ENCODE data around the gene AREG. TPM values are rescaled to one million over a fixed set of nuclear protein-coding genes. Genes with fewer than 3 reads are reported as not detected.

The AREG gene
- total RNA-seq, 1 experiment from 2014 or later = 4.5 TPM

DNA sequence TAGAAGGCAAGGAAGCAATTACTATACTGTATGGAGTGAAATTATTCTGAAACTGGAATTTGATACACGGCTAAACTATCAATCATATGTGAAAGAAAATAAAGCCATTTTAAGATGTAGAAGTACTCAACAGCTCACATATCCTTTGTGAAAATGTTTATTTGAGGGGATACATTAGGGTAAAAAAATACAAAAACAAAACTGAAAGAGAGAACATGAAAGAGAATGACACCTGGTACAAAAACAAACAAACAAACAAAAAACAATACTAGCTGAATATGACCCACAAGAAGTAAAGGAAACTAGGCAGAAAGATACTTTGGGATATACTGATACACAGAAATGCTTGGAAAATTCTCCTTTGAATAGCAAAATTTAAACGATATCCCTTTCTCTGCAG, 20.8 kb upstream of the AREG start:
- no peaks in the 10 kb centered on the region for H3K9me2 ChIP-seq (ENCODE audit: insufficient read depth)
- no peak for DNase-seq
- no peak overlapping the region for H3K4me3 ChIP-seq
- H3K36me3 ChIP-seq (ENCODE audit: low read depth) = no peaks in the 10 kb centered on the region
- H3K9me3 ChIP-seq (ENCODE audit: insufficient read depth, low read depth) = no peaks in the 10 kb centered on the region
- no peak overlapping the region for H2AFZ ChIP-seq
- peaks cover 18% of the 10 kb centered on the region; the same call in 1 of the 2 replicates for H3K4me1 ChIP-seq (replicated peaks; ENCODE audit: insufficient read depth)
- BruUV-seq (replicated peaks) = no TSS peak
- H3K79me2 ChIP-seq (ENCODE audit: low read depth) = no peaks in the 10 kb centered on the region
- no peaks in the 10 kb centered on the region for H4K20me1 ChIP-seq (ENCODE audit: insufficient read depth)
- H3K27me3 ChIP-seq (ENCODE audit: insufficient read depth, low read depth) = no peaks in the 10 kb centered on the region
- H3K4me2 ChIP-seq = no peak overlapping the region
- TF ChIP-seq EZH2 (IDR thresholded peaks at IDR 0.05; ENCODE audit: low read depth) = no peak
- no peak for TF ChIP-seq CTCF (conservative IDR thresholded peaks at IDR 0.05)
- H3K27ac ChIP-seq = no peak overlapping the region
- intact Hi-C loops (cut with micrococcal nuclease; ENCODE audit: unreplicated experiment) = no loop called here
- CTCF ChIA-PET = no interaction called here
- POLR2A ChIA-PET (ENCODE audit: unreplicated experiment) = no interaction called here
- H3F3A ChIP-seq (ENCODE audit: insufficient read depth, low read depth) = no peaks in the 10 kb centered on the region

DNA sequence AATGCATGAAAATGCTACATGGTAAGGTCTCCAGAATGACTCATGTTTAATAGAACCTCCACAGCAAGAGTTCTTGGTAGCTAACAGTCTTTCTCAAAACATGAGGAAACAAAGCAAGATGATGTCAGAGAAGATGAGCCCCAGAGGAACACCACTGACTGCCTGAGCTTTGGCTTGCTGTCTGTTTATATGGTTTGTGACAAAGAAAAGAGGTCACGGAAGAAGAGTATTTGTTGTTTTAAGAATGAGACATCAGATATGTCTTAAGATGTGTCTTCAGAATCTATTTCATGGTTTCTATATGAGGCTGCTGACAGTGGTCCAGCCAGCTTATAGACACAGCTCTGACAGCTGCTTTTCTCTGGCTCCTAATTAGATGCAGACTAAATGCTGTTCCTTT, 18.8 kb upstream of the AREG start:
- Histone ChIP-seq H3K4me2 (no peak overlapping the region), H3K27me3 (ENCODE audit: insufficient read depth, low read depth) (no peaks in the 10 kb centered on the region), H3K36me3 (ENCODE audit: low read depth) (no peaks in the 10 kb centered on the region), H4K20me1 (ENCODE audit: insufficient read depth) (no peaks in the 10 kb centered on the region), H3K9me3 (ENCODE audit: insufficient read depth, low read depth) (no peaks in the 10 kb centered on the region), H3F3A (ENCODE audit: insufficient read depth, low read depth) (no peaks in the 10 kb centered on the region), H3K4me1 (replicated peaks; ENCODE audit: insufficient read depth) (peaks cover 18% of the 10 kb centered on the region; the same call in 1 of the 2 replicates), H3K79me2 (ENCODE audit: low read depth) (no peaks in the 10 kb centered on the region), H2AFZ (no peak overlapping the region), H3K4me3 (no peak overlapping the region), H3K9me2 (ENCODE audit: insufficient read depth) (no peaks in the 10 kb centered on the region), H3K27ac (no peak overlapping the region)
- intact Hi-C loops (cut with micrococcal nuclease; ENCODE audit: unreplicated experiment) = no loop called here
- BruUV-seq (replicated peaks) = no TSS peak
- DNase-seq = no peak
- ChIA-PET CTCF (no interaction called here), POLR2A (ENCODE audit: unreplicated experiment) (no interaction called here)
- TF ChIP-seq EZH2 (IDR thresholded peaks at IDR 0.05; ENCODE audit: low read depth) = no peak
- no peak for TF ChIP-seq CTCF (conservative IDR thresholded peaks at IDR 0.05)

DNA sequence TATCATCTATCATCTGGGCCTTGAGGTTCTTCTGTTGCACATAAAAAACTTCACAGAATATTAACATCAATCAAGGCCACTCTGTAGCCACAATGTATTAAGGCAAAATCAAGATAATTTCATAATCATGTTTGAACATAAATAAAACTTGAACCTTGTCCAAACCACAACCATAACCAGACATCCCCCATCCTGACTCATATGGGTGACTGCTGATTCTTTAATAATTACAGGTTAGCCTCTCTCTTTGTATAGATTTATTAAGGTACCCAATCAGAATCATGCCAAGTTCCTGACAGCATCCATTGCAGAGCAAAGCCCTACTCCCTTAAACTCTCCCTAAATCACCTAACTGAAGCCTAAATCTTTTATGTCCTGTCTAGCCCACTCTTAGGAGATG, 16.7 kb upstream of the AREG start:
- no peak overlapping the region for H3K4me3 ChIP-seq
- no peaks in the 10 kb centered on the region for H4K20me1 ChIP-seq (ENCODE audit: insufficient read depth)
- H3K27me3 ChIP-seq (ENCODE audit: insufficient read depth, low read depth) = no peaks in the 10 kb centered on the region
- no peaks in the 10 kb centered on the region for H3F3A ChIP-seq (ENCODE audit: insufficient read depth, low read depth)
- intact Hi-C loops (cut with micrococcal nuclease; ENCODE audit: unreplicated experiment) = no loop called here
- no peak overlapping the region for H2AFZ ChIP-seq
- TF ChIP-seq EZH2 (IDR thresholded peaks at IDR 0.05; ENCODE audit: low read depth) = no peak
- TF ChIP-seq CTCF (conservative IDR thresholded peaks at IDR 0.05) = no peak
- POLR2A ChIA-PET (ENCODE audit: unreplicated experiment) = interaction anchor here (1.1 kb wide), 1 partner anchor 17 kb away, joined by 5 read pairs; the partner anchor contains the start of gene AREG
- H3K27ac ChIP-seq = no peak overlapping the region
- H3K9me2 ChIP-seq (ENCODE audit: insufficient read depth) = no peaks in the 10 kb centered on the region
- H3K9me3 ChIP-seq (ENCODE audit: insufficient read depth, low read depth) = no peaks in the 10 kb centered on the region
- CTCF ChIA-PET = no interaction called here
- H3K79me2 ChIP-seq (ENCODE audit: low read depth) = no peaks in the 10 kb centered on the region
- H3K4me2 ChIP-seq = no peak overlapping the region
- no peaks in the 10 kb centered on the region for H3K36me3 ChIP-seq (ENCODE audit: low read depth)
- H3K4me1 ChIP-seq (replicated peaks; ENCODE audit: insufficient read depth) = peaks cover 15% of the 10 kb centered on the region; the same call in 1 of the 2 replicates
- no TSS peak for BruUV-seq (replicated peaks)
- DNase-seq = no peak
